GM20000 (cell line): ENCODE data around the gene UTS2.

ENCODE experiments used
- DNase-seq: peaks from one replicate; pipeline ENCODE4 v3.0.0; 2012; ENCODE audit warnings: low spot score
- CTCF ChIP-seq: IDR thresholded peaks from 2 replicates; pipeline ENCODE4 v1.5.1; 2012; ENCODE audit warnings: mild to moderate bottlenecking, control low read depth; ENCODE audit errors: extremely low read depth, missing control alignments

Gene UTS2

GRCh38 chr1:7813677-7814373, 39.0 kb downstream of the UTS2 start:
- no peak for TF ChIP-seq CTCF
- DNase-seq, result no peak

- TF ChIP-seq CTCF, result no peak
- DNase-seq, result no peak
Observed at GRCh38 chr1:7811476-7811875, 41.4 kb downstream of the UTS2 start.

DNA sequence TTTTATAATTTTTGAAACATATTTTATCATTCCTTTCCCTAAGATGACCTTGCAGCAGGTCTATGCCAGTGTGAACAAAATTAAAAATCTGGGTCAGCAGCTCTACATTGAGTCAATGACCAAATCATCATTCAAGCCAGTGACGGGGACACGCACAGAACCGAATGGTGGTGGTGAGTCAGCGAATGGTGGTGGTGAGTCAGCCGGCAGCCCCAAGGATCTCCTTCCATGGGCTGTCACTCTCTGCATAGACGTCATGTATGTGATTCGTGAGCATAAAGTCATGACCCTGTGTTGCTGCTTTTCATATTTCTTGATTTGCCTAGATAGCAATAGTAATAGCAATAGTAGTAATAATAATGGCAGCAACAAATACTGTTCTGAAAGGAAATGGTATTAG, 42.5 kb downstream of the UTS2 start:
- no peak for DNase-seq
- TF ChIP-seq CTCF, result no peak

DNA sequence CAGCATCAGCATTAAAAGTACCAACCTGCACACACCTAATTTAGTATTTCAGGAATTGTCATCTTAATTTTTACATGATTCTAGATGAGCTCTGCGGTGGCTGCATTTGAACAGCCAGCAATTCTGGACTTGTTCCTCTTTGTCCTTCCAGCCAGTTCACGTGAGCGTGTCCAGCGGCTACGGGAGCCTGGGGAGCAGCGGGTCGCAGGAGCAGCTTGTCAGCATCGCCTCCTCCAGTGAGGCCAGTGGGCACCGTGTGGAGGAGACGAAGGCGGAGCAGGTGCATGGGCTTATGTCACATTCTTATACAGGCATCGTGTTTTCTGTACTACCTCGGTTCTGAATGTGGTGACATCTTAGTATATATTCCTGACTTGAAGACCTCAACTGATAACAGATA, 43.1 kb downstream of the UTS2 start:
- no peak for DNase-seq
- TF ChIP-seq CTCF, result no peak

- peak; percentile 38 for DNase-seq
- peak; percentile 20 for TF ChIP-seq CTCF
Observed at GRCh38 chr1:7808253-7808844, 44.5 kb downstream of the UTS2 start.

DNA sequence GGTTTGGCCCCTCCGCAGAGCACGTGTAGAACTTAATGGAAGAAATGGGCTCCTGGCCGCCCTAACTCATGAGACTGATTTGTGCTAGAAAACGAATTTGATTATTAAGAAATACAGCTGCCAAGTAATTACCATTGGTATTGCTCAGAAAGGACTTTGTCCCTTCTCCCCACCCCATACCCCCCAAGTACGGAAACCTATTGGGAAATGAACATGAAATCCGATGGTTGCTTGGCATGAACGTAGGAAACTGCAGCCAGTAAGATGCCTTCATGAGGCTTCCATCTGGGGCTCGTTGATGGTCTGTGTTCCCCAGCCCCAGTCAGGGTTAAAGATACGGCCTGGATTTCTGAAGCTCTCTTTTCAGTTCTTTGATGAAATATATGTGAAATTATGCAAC, 47.4 kb downstream of the UTS2 start:
- no peak for TF ChIP-seq CTCF
- DNase-seq, result no peak
